Lung (tissue), 12 donors: ENCODE results near the gene PPM1L. TPM values are rescaled to one million over a fixed set of nuclear protein-coding genes. Genes with fewer than 3 reads are reported as not detected.

Experiments used
- ATAC-seq: fragments of 200-7000 bp; cut with Tn5 transposase; one replicate; pipeline ENCODE4 v1.9.1; 2020; ENCODE audit warnings: moderate number of reproducible peaks; ENCODE audit not compliant: insufficient read depth, low FRiP score
- DNase-seq, 3 donors: peaks; one replicate each; pipeline ENCODE4 v3.0.0-alpha.2; 2013 to 2017
- H3K27ac ChIP-seq, 2 donors: one replicate each; pipeline ENCODE4 v1.5.1; 2013; ENCODE audit warnings: mild to moderate bottlenecking in 2 of 2, moderate library complexity in 2 of 2, control low read depth in 1 of 2, inconsistent platforms in 1 of 2, low read depth in 1 of 2, low read length in 1 of 2
- H3K27me3 ChIP-seq, 3 donors: one replicate each; pipeline ENCODE4 v1.5.1; 2013; ENCODE audit warnings: low read length in 2 of 3; ENCODE audit not compliant: control insufficient read depth in 3 of 3, insufficient read depth in 3 of 3
- H3K36me3 ChIP-seq, 4 donors: one replicate each; pipeline ENCODE4 v1.5.1; 2013; ENCODE audit warnings: low read length in 4 of 4, mild to moderate bottlenecking in 1 of 4, moderate library complexity in 1 of 4; ENCODE audit not compliant: control insufficient read depth in 4 of 4, insufficient read depth in 4 of 4
- H3K4me1 ChIP-seq, 5 donors: one replicate each; pipeline ENCODE4 v1.5.1; 2013; ENCODE audit warnings: low read length in 5 of 5, mild to moderate bottlenecking in 2 of 5, moderate library complexity in 1 of 5; ENCODE audit not compliant: control insufficient read depth in 5 of 5, insufficient read depth in 5 of 5
- H3K4me3 ChIP-seq: one replicate; pipeline ENCODE4 v1.5.1; 2013; ENCODE audit warnings: mild to moderate bottlenecking, control low read depth, moderate library complexity
- H3K9ac ChIP-seq, 2 donors: one replicate each; pipeline ENCODE4 v1.5.1; 2013; ENCODE audit warnings: low read length in 2 of 2, control low read depth in 1 of 2; ENCODE audit not compliant: insufficient read depth in 1 of 2
- H3K9me3 ChIP-seq, 4 donors: one replicate each; pipeline ENCODE4 v1.5.1; 2013; ENCODE audit warnings: low read length in 3 of 4, mild to moderate bottlenecking in 1 of 4, moderate library complexity in 1 of 4; ENCODE audit not compliant: control insufficient read depth in 4 of 4, insufficient read depth in 3 of 4
- CTCF ChIP-seq: IDR thresholded peaks from 2 replicates; pipeline ENCODE4 v1.5.1; 2012; ENCODE audit warnings: mild to moderate bottlenecking; ENCODE audit errors: control extremely low read depth, extremely low read depth
- WGBS, 2 donors: extraction: QIAGEN DNeasy Blood & Tissue Kit; methylation state at CpG; one replicate each; pipeline ENCODE4 v1.1.7; 2013; 5-methylcytosine and 5-hydroxymethylcytosine counted together
- polyA plus RNA-seq, 2 donors: library from polyadenylated mRNA; stranded (reverse); fragments of 200-250 nt; gene quantifications; one replicate each; pipeline ENCODE4 v1.2.1, GENCODE V29; 2013
- total RNA-seq, 2 donors: library from RNA; depleted of rRNA in 1 of 2; stranded (reverse); fragments of >200 nt in 1 of 2; gene quantifications; one replicate each; pipeline ENCODE4 v1.2.1, GENCODE V29; 2014 to 2021
- donor health status: control.
- donor health status: control.
- donor health status: Bipolar disorder and iron deficiency.
- donor health status: healthy.
- donor health status: DM: yes; HTN: yes; CAD: no.

Gene PPM1L
- total and polyA plus RNA-seq, 4 donors = 1.5 to 17.7 (median 6.7) TPM

- H3K27me3 ChIP-seq = no peaks in the 10 kb centered on the region
- no peak overlapping the region for H3K27ac ChIP-seq
- peaks cover 0 to 12% (median 2%) of the 10 kb centered on the region in 4 donors for H3K36me3 ChIP-seq
- ATAC-seq = no peak
- no peak for TF ChIP-seq CTCF
- peaks cover 0 to 3% (median 0%) of the 10 kb centered on the region in 4 donors for H3K9me3 ChIP-seq
- H3K4me1 ChIP-seq = peaks cover 0 to 4% (median 0%) of the 10 kb centered on the region in 5 donors
- DNase-seq = no peak
- 91 to 93% methylated on average over 1 of the region's 1 CpG for WGBS, 2 donors
- no peak overlapping the region for H3K4me3 ChIP-seq
- H3K9ac ChIP-seq = no peak overlapping the region
These were observed 351.3 kb downstream of the PPM1L start for GRCh38 chr3:161107311-161107710.

- peaks cover 0 to 4% (median 0%) of the 10 kb centered on the region in 5 donors for H3K4me1 ChIP-seq
- no peaks in the 10 kb centered on the region for H3K27me3 ChIP-seq
- WGBS, 2 donors = 96 to 100% methylated on average over 1 of the region's 1 CpG
- no peak overlapping the region for H3K9ac ChIP-seq
- TF ChIP-seq CTCF = no peak
- no peak for DNase-seq
- H3K9me3 ChIP-seq = peaks cover 0 to 3% (median 0%) of the 10 kb centered on the region in 4 donors
- H3K4me3 ChIP-seq = no peak overlapping the region
- peaks cover 0 to 4% (median 0%) of the 10 kb centered on the region in 4 donors for H3K36me3 ChIP-seq
- no peak for ATAC-seq
- H3K27ac ChIP-seq = no peak overlapping the region
These were observed 352.8 kb downstream of the PPM1L start for GRCh38 chr3:161108840-161109239.

GRCh38 chr3:161117646-161118045 is 361.6 kb downstream of the PPM1L start:
- no peak for ATAC-seq
- TF ChIP-seq CTCF = no peak
- 56 to 77% methylated on average over 3 of the region's 3 CpGs for WGBS, 2 donors

GRCh38 chr3:161126495-161126894 is 370.5 kb downstream of the PPM1L start:
- H3K9ac ChIP-seq = no peak overlapping the region
- H3K9me3 ChIP-seq = peaks cover 0 to 5% (median 5%) of the 10 kb centered on the region in 4 donors
- ATAC-seq (no peak), DNase-seq (no peak)
- no peak overlapping the region for H3K4me3 ChIP-seq
- H3K27ac ChIP-seq = no peak overlapping the region
- peaks cover 0 to 3% (median 0%) of the 10 kb centered on the region in 5 donors for H3K4me1 ChIP-seq
- no peaks in the 10 kb centered on the region for H3K36me3 ChIP-seq
- WGBS, 2 donors = 64 to 79% methylated on average over 2 of the region's 2 CpGs
- no peak for TF ChIP-seq CTCF
- no peaks in the 10 kb centered on the region for H3K27me3 ChIP-seq

More at GRCh38 chr3:161117646-161118045, 361.6 kb downstream of the PPM1L start:
- Histone ChIP-seq H3K4me3 (no peak overlapping the region), H3K9ac (no peak overlapping the region), H3K27me3 (no peaks in the 10 kb centered on the region), H3K27ac (no peak overlapping the region), H3K36me3 (no peaks in the 10 kb centered on the region), H3K4me1 (no peaks in the 10 kb centered on the region), H3K9me3 (peaks cover 0 to 12% (median 6%) of the 10 kb centered on the region in 4 donors)
- DNase-seq = no peak
